ENCODE data around the gene SOHLH2. TPM values are rescaled to one million over a fixed set of nuclear protein-coding genes. Genes with fewer than 3 reads are reported as not detected.

Gene SOHLH2
- total RNA-seq, 1 donor from 2014 or later: not detected

- no peaks in the 10 kb centered on the region for H3K27me3 ChIP-seq (ENCODE audit: low read depth)
- H3K9me3 ChIP-seq (replicated peaks): no peaks in the 10 kb centered on the region
- DNase-seq: no peak
- H3K36me3 ChIP-seq: no peaks in the 10 kb centered on the region
- no peaks in the 10 kb centered on the region for H3K4me1 ChIP-seq
- no peak for TF ChIP-seq CTCF (IDR thresholded peaks at IDR 0.05; ENCODE audit: borderline replicate concordance)
- intact Hi-C loops (cut with micrococcal nuclease): no loop called here
- H3K27ac ChIP-seq (replicated peaks): no peak overlapping the region
- H3K4me3 ChIP-seq: no peak overlapping the region
These were observed 25.9 kb downstream of the SOHLH2 start for GRCh38 chr13:36188441-36188840.

DNA sequence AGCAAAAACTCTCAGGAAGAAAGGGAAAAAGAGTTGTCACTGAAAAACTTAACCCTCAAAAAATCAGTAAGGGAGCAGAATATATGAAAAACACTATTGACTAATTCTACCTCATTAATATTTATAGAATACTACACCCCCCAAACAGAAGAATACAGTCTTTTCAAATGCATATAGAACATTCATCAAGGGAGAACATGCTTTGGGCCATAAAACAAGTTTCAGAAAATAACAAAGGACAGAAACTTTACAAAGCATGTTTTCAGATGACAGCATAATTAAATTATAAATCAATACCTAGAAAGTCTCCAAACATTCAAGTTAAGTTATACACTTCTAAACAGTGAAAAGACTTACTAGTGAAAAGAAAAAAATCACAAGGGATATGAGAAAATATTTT is 30.5 kb downstream of the SOHLH2 start:
- H3K4me1 ChIP-seq: no peaks in the 10 kb centered on the region
- H3K27ac ChIP-seq (replicated peaks): no peak overlapping the region
- TF ChIP-seq CTCF (IDR thresholded peaks at IDR 0.05; ENCODE audit: borderline replicate concordance): no peak
- DNase-seq: no peak
- H3K4me3 ChIP-seq: no peak overlapping the region
- intact Hi-C loops (cut with micrococcal nuclease): no loop called here
- no peaks in the 10 kb centered on the region for H3K36me3 ChIP-seq
- H3K9me3 ChIP-seq (replicated peaks): no peaks in the 10 kb centered on the region
- H3K27me3 ChIP-seq (ENCODE audit: low read depth): no peaks in the 10 kb centered on the region

GRCh38 chr13:36175621-36176020 is 38.7 kb downstream of the SOHLH2 start:
- no peaks in the 10 kb centered on the region for H3K36me3 ChIP-seq
- H3K27ac ChIP-seq (replicated peaks): no peak overlapping the region
- intact Hi-C loops (cut with micrococcal nuclease): no loop called here
- no peaks in the 10 kb centered on the region for H3K9me3 ChIP-seq (replicated peaks)
- H3K27me3 ChIP-seq (ENCODE audit: low read depth): peaks cover 1% of the 10 kb centered on the region
- no peaks in the 10 kb centered on the region for H3K4me1 ChIP-seq
- no peak overlapping the region for H3K4me3 ChIP-seq
- TF ChIP-seq CTCF (IDR thresholded peaks at IDR 0.05; ENCODE audit: borderline replicate concordance): no peak
- no peak for DNase-seq

DNA sequence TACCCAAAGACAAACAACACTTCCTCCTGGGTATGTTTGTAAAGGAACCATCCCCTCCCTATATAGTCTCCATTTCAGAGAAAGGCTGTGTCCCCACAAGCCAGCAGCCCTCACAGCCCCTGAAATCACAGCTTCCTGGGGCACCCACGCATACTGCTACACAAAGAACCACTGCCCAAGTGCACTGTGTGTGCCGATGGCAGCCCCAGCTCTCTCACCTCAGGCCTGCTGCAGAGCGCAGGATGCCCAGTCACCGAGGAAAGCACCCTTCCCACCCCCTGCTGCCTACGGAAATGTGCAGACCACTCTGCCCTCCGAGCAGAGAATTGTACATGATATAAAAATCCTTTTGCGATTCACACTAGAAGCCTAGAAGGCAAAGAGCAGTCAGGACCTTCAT is 39.4 kb downstream of the SOHLH2 start:
- no peak overlapping the region for H3K27ac ChIP-seq (replicated peaks)
- H3K4me3 ChIP-seq: no peak overlapping the region
- no peaks in the 10 kb centered on the region for H3K9me3 ChIP-seq (replicated peaks)
- no peak for DNase-seq
- no peaks in the 10 kb centered on the region for H3K4me1 ChIP-seq
- peaks cover 8% of the 10 kb centered on the region for H3K27me3 ChIP-seq (ENCODE audit: low read depth)
- H3K36me3 ChIP-seq: no peaks in the 10 kb centered on the region
- intact Hi-C loops (cut with micrococcal nuclease): no loop called here
- TF ChIP-seq CTCF (IDR thresholded peaks at IDR 0.05; ENCODE audit: borderline replicate concordance): no peak

GRCh38 chr13:36173571-36174322 is 40.6 kb downstream of the SOHLH2 start:
- TF ChIP-seq CTCF (IDR thresholded peaks at IDR 0.05; ENCODE audit: borderline replicate concordance): no peak
- H3K36me3 ChIP-seq: no peaks in the 10 kb centered on the region
- intact Hi-C loops (cut with micrococcal nuclease): no loop called here
- H3K4me1 ChIP-seq: no peaks in the 10 kb centered on the region
- no peak overlapping the region for H3K27ac ChIP-seq (replicated peaks)
- H3K9me3 ChIP-seq (replicated peaks): no peaks in the 10 kb centered on the region
- no peak for DNase-seq
- H3K27me3 ChIP-seq (ENCODE audit: low read depth): peaks cover 10% of the 10 kb centered on the region
- H3K4me3 ChIP-seq: no peak overlapping the region

All from left ventricle myocardium inferior (tissue), 1 donor.